GM21576 (cell line): Measurements from ENCODE around the gene PRIM1.
A peak's percentile ranks its signal among the peaks of the same experiment; 100 is the strongest.
"Not testable (repeated sequence)": the region's sequence is repeated elsewhere in the genome, so short reads cannot be mapped to it uniquely, and the experiment has no call there.

Experiments used
- ATAC-seq: cut with Tn5 transposase; IDR thresholded peaks from one replicate; pipeline ENCODE4 v1.9.1; 2021; ENCODE audit warnings: mild to moderate bottlenecking, moderate library complexity; ENCODE audit not compliant: unreplicated experiment

PRIM1 gene

GRCh38 chr12:56751712-56752598 lies at the start of gene PRIM1:
Gene PRIM1, minus strand, starts transcription at chr12:56752323. Its CDS starts 25 bp downstream, at chr12:56752298.
- peak; percentile 69 for ATAC-seq

- no peak for ATAC-seq
These were observed 48.1 kb upstream of the PRIM1 start for GRCh38 chr12:56800221-56800620.

- not testable (repeated sequence) for ATAC-seq
These were observed 47.2 kb upstream of the PRIM1 start for GRCh38 chr12:56799345-56799744.

GRCh38 chr12:56795791-56796190 lies 43.7 kb upstream of the PRIM1 start:
- ATAC-seq = not testable (repeated sequence)

GRCh38 chr12:56795046-56795562 lies 43.0 kb upstream of the PRIM1 start:
- ATAC-seq = not testable (repeated sequence)

- not testable (repeated sequence) for ATAC-seq
These were observed 41.0 kb upstream of the PRIM1 start for GRCh38 chr12:56793124-56793523.

GRCh38 chr12:56792678-56793077 lies 40.6 kb upstream of the PRIM1 start:
- ATAC-seq = no peak

GRCh38 chr12:56789429-56789828 lies 37.3 kb upstream of the PRIM1 start:
- ATAC-seq = not testable (repeated sequence)

- no peak for ATAC-seq
These were observed 35.4 kb upstream of the PRIM1 start for GRCh38 chr12:56787498-56787897.

- no peak for ATAC-seq
These were observed 33.8 kb upstream of the PRIM1 start for GRCh38 chr12:56785874-56786273.

GRCh38 chr12:56785141-56785865 lies 33.2 kb upstream of the PRIM1 start:
- no peak for ATAC-seq

- ATAC-seq = no peak
These were observed 29.6 kb upstream of the PRIM1 start for GRCh38 chr12:56781726-56782125.

GRCh38 chr12:56778756-56779155 lies 26.6 kb upstream of the PRIM1 start:
- no peak for ATAC-seq

- ATAC-seq = no peak
These were observed 24.5 kb upstream of the PRIM1 start for GRCh38 chr12:56776654-56777053.

GRCh38 chr12:56775638-56776037 lies 23.5 kb upstream of the PRIM1 start:
- no peak for ATAC-seq

- no peak for ATAC-seq
These were observed 21.0 kb upstream of the PRIM1 start for GRCh38 chr12:56773113-56773512.

GRCh38 chr12:56772625-56773024 lies 20.5 kb upstream of the PRIM1 start:
- ATAC-seq = no peak

GRCh38 chr12:56769868-56770267 lies 17.7 kb upstream of the PRIM1 start:
- no peak for ATAC-seq

GRCh38 chr12:56768424-56768823 lies 16.3 kb upstream of the PRIM1 start:
- no peak for ATAC-seq

- peak; percentile 99 for ATAC-seq
These were observed 14.4 kb upstream of the PRIM1 start for GRCh38 chr12:56766535-56766934.

GRCh38 chr12:56763753-56764657 lies 11.9 kb upstream of the PRIM1 start:
- ATAC-seq = no peak
